ENCODE measurements around the gene AKR1D1. TPM values are rescaled to one million over a fixed set of nuclear protein-coding genes. Genes with fewer than 3 reads are reported as not detected.
A peak's percentile ranks its signal among the peaks of the same experiment; 100 is the strongest.

The AKR1D1 gene
- total and polyA plus RNA-seq, 2 of the 13 experiments (the other 11 are each of a cell fraction or from before 2014, with no cell fraction given) = 6.9 to 37.0 TPM

GRCh38 chr7:138120140-138120827 lies 44.0 kb downstream of the AKR1D1 start (continued):
- TF ChIP-seq TFDP1 (CRISPR knock-in tag; IDR thresholded peaks at IDR 0.05; ENCODE audit: borderline replicate concordance) (no peak), MTF1 (CRISPR knock-in tag; IDR thresholded peaks at IDR 0.05) (no peak), GTF3A (CRISPR knock-in tag; conservative IDR thresholded peaks at IDR 0.05) (no peak), TRIM24 (CRISPR knock-in tag; IDR thresholded peaks at IDR 0.05) (peak; percentile 73; the same call in 1 of the 2 replicates), PBX2 (CRISPR knock-in tag; IDR thresholded peaks at IDR 0.05) (no peak), CCAR2 (optimal IDR thresholded peaks at IDR 0.05; ENCODE audit: low read depth, low read length) (no peak), ZBTB21 (CRISPR knock-in tag; IDR thresholded peaks at IDR 0.05) (no peak), HOXA5 (CRISPR knock-in tag; IDR thresholded peaks at IDR 0.05) (no peak; the same call in 1 of the 2 replicates), PRDM10 (CRISPR knock-in tag; IDR thresholded peaks at IDR 0.05; ENCODE audit: low read depth) (no peak), NFKBIZ (CRISPR knock-in tag; IDR thresholded peaks at IDR 0.05) (peak; percentile 55; the same call in 1 of the 2 replicates), NFE2L2 (IDR thresholded peaks at IDR 0.05; ENCODE audit: low read length) (no peak), CAMTA2 (CRISPR knock-in tag; IDR thresholded peaks at IDR 0.05; ENCODE audit: borderline replicate concordance) (no peak), ZKSCAN1 (IDR thresholded peaks at IDR 0.05; ENCODE audit: low read length) (no peak), RBM22 (optimal IDR thresholded peaks at IDR 0.05; ENCODE audit: low read length) (no peak), ZNF550 (CRISPR knock-in tag; IDR thresholded peaks at IDR 0.05; ENCODE audit: borderline replicate concordance) (no peak), TAF15 (IDR thresholded peaks at IDR 0.05; ENCODE audit: low read depth, low read length, poor library complexity, severe bottlenecking) (no peak), KLF9 (CRISPR knock-in tag; IDR thresholded peaks at IDR 0.05; ENCODE audit: low read depth) (no peak), TERF1 (CRISPR knock-in tag; IDR thresholded peaks at IDR 0.05) (no peak), ARHGAP35 (CRISPR knock-in tag; IDR thresholded peaks at IDR 0.05; ENCODE audit: borderline replicate concordance) (no peak), ATF7-NPFF (CRISPR knock-in tag; IDR thresholded peaks at IDR 0.05; ENCODE audit: low read depth) (no peak), ZNF432 (CRISPR knock-in tag; IDR thresholded peaks at IDR 0.05; ENCODE audit: borderline replicate concordance) (no peak), EP300 (IDR thresholded peaks at IDR 0.05; ENCODE audit: low read depth in 2 of 2, low read length in 2 of 2) (peak in 1 of 2 experiments; percentile 69; a peak in 1 of 4 replicates), EP300 (CRISPR knock-in tag; IDR thresholded peaks at IDR 0.05; ENCODE audit: borderline replicate concordance) (no peak), ZNF7 (CRISPR knock-in tag; IDR thresholded peaks at IDR 0.05) (no peak)

Measured in HepG2 (cell line).